ENCODE measurements around the gene ENO3. TPM values are rescaled to one million over a fixed set of nuclear protein-coding genes. Genes with fewer than 3 reads are reported as not detected.
A peak's percentile ranks its signal among the peaks of the same experiment; 100 is the strongest.

ENO3 gene
- total RNA-seq, 1 experiment from 2014 or later = 29.0 TPM

- H3K27me3 ChIP-seq (ENCODE audit: insufficient read depth, low read depth) = no peaks in the 10 kb centered on the region
- peak within 1 kb of the TSS; percentile 25 for H3K27ac ChIP-seq
- H4K20me1 ChIP-seq (ENCODE audit: insufficient read depth) = no peaks in the 10 kb centered on the region
- peak within 1 kb of the TSS; percentile 98 for H2AFZ ChIP-seq
- H3K36me3 ChIP-seq (ENCODE audit: low read depth) = no peaks in the 10 kb centered on the region
- POLR2A ChIA-PET (ENCODE audit: unreplicated experiment) = interaction anchor here (0.6 to 1.0 kb wide), 7 partner anchors 11 to 466 kb away, joined by 3 to 7 read pairs (median 4); partner anchors contain the start of genes KIF1C, RNF167, SLC25A11 and SPAG7
- intact Hi-C loops (cut with micrococcal nuclease; ENCODE audit: unreplicated experiment) = loop anchor here (1.0 kb wide), 3 partner anchors 20 to 84 kb away; partner anchors contain the start of genes CHRNE and SPAG7
- no peak for TF ChIP-seq EZH2 (IDR thresholded peaks at IDR 0.05; ENCODE audit: low read depth)
- TF ChIP-seq CTCF (conservative IDR thresholded peaks at IDR 0.05) = peak; percentile 79
- peaks cover 23% of the 10 kb centered on the region for H3K4me1 ChIP-seq (replicated peaks; ENCODE audit: insufficient read depth)
- peak; percentile 57 to 82 for DNase-seq
- no peaks in the 10 kb centered on the region for H3K9me2 ChIP-seq (ENCODE audit: insufficient read depth)
- CTCF ChIA-PET = interaction anchor here (1.1 to 2.0 kb wide), 2 partner anchors 19 to 78 kb away, joined by 5 to 10 read pairs; partner anchors contain the start of gene SPAG7
- H3F3A ChIP-seq (ENCODE audit: insufficient read depth, low read depth) = peaks cover 40% of the 10 kb centered on the region
- no peaks in the 10 kb centered on the region for H3K79me2 ChIP-seq (ENCODE audit: low read depth)
- peak within 1 kb of the TSS; percentile 95 for H3K4me3 ChIP-seq
- peak within 1 kb of the TSS; percentile 93 for H3K4me2 ChIP-seq
- BruUV-seq (replicated peaks) = no TSS peak
- H3K9me3 ChIP-seq (ENCODE audit: insufficient read depth, low read depth) = no peaks in the 10 kb centered on the region
These were observed 36.2 kb downstream of the ENO3 start, which contains the start of gene CAMTA2 for GRCh38 chr17:4986951-4987766. CAMTA2 (minus strand) TSS chr17:4987675; CDS start chr17:4986222, 1,453 bp downstream.

GRCh38 chr17:4987767-4988567 lies 37.0 kb downstream of the ENO3 start:
- ChIA-PET POLR2A (ENCODE audit: unreplicated experiment) (interaction anchor here (0.7 kb wide), 2 partner anchors 17 to 18 kb away, joined by 4 to 7 read pairs; no protein-coding TSS in a partner anchor), CTCF (interaction anchor here (0.6 to 2.0 kb wide), 2 partner anchors 20 to 79 kb away, joined by 9 to 10 read pairs; partner anchors contain the start of gene SPAG7)
- H3K9me2 ChIP-seq (ENCODE audit: insufficient read depth) = no peaks in the 10 kb centered on the region
- H3K9me3 ChIP-seq (ENCODE audit: insufficient read depth, low read depth) = no peaks in the 10 kb centered on the region
- peak overlapping the region; percentile 95 for H3K4me3 ChIP-seq
- no peak for DNase-seq
- H3K27ac ChIP-seq = peak overlapping the region; percentile 25
- peak overlapping the region; percentile 93 for H3K4me2 ChIP-seq
- peak overlapping the region; percentile 98 for H2AFZ ChIP-seq
- intact Hi-C loops (cut with micrococcal nuclease; ENCODE audit: unreplicated experiment) = loop anchor here (1.0 kb wide), 3 partner anchors 21 to 85 kb away; partner anchors contain the start of genes CHRNE and SPAG7
- no peaks in the 10 kb centered on the region for H3K36me3 ChIP-seq (ENCODE audit: low read depth)
- H3F3A ChIP-seq (ENCODE audit: insufficient read depth, low read depth) = peaks cover 40% of the 10 kb centered on the region
- H3K79me2 ChIP-seq (ENCODE audit: low read depth) = no peaks in the 10 kb centered on the region
- no peaks in the 10 kb centered on the region for H4K20me1 ChIP-seq (ENCODE audit: insufficient read depth)
- peaks cover 23% of the 10 kb centered on the region for H3K4me1 ChIP-seq (replicated peaks; ENCODE audit: insufficient read depth)
- TF ChIP-seq CTCF (conservative IDR thresholded peaks at IDR 0.05) (no peak), EZH2 (IDR thresholded peaks at IDR 0.05; ENCODE audit: low read depth) (no peak)
- BruUV-seq (replicated peaks) = TSS peak; percentile 32
- no peaks in the 10 kb centered on the region for H3K27me3 ChIP-seq (ENCODE audit: insufficient read depth, low read depth)

- H3K4me2 ChIP-seq = no peak overlapping the region
- ChIA-PET POLR2A (ENCODE audit: unreplicated experiment) (interaction anchor here (0.9 kb wide), 1 partner anchor 256 kb away, joined by 7 read pairs; no protein-coding TSS in a partner anchor), CTCF (no interaction called here)
- H3K27ac ChIP-seq = no peak overlapping the region
- no peaks in the 10 kb centered on the region for H3K36me3 ChIP-seq (ENCODE audit: low read depth)
- H3K9me3 ChIP-seq (ENCODE audit: insufficient read depth, low read depth) = no peaks in the 10 kb centered on the region
- no peaks in the 10 kb centered on the region; the same call in 1 of the 2 replicates for H4K20me1 ChIP-seq (ENCODE audit: insufficient read depth)
- H3K27me3 ChIP-seq (ENCODE audit: insufficient read depth, low read depth) = no peaks in the 10 kb centered on the region
- H3K79me2 ChIP-seq (ENCODE audit: low read depth) = peaks cover 12% of the 10 kb centered on the region
- H3K4me3 ChIP-seq = no peak overlapping the region
- H3K4me1 ChIP-seq (replicated peaks; ENCODE audit: insufficient read depth) = peaks cover 11% of the 10 kb centered on the region
- H2AFZ ChIP-seq = no peak overlapping the region
- H3K9me2 ChIP-seq (ENCODE audit: insufficient read depth) = no peaks in the 10 kb centered on the region
- intact Hi-C loops (cut with micrococcal nuclease; ENCODE audit: unreplicated experiment) = no loop called here
- no peak for DNase-seq
- peaks cover 18% of the 10 kb centered on the region; the same call in 1 of the 2 replicates for H3F3A ChIP-seq (ENCODE audit: insufficient read depth, low read depth)
- no TSS peak for BruUV-seq (replicated peaks)
- TF ChIP-seq EZH2 (IDR thresholded peaks at IDR 0.05; ENCODE audit: low read depth) = no peak
- no peak for TF ChIP-seq CTCF (conservative IDR thresholded peaks at IDR 0.05)
These were observed 43.2 kb downstream of the ENO3 start for GRCh38 chr17:4994081-4994595.

Data from PC-9 (cell line).